Uterus (tissue), 2 donors: ENCODE measurements around the gene KLHL40.

Experiments
- POLR2A ChIP-seq, 2 donors: fragments of 450-650 bp; IDR thresholded peaks; one replicate each; pipeline ENCODE4 v1.6.1; 2016; ENCODE audit warnings: antibody characterized with exemption in 2 of 2, mild to moderate bottlenecking in 1 of 2, moderate library complexity in 1 of 2
- TF ChIP-seq, protein P1 (sequence below), 4 experiments: fragments of 200-600 bp in 2 of 4; fragments of 450-650 bp in 2 of 4; sonication (generic) in 2 of 4; IDR thresholded peaks; one replicate each; pipeline ENCODE4 v1.5.1; 2016 to 2019; ENCODE audit warnings: antibody characterized with exemption in 4 of 4, mild to moderate bottlenecking in 2 of 4, moderate library complexity in 1 of 4

DNA sequence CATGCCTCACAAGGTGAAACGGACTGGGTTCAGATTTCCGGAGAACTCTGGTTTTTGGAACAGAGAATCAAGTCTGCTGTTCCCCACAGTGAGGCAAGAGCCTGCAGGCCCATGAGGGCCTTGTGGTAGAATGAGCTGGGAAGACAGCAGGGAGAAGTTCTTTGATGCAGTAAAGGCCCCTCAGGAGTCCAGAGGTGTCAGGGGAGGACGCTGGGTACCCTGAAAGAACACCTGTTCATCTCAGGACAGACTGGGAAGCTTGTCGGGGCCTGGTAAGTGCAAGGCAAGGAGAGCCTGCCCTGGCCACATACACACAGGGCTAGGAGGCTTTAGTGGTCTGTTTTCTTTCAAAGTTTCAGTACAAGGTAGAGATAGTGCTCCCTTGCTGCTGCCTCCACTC lies 35.6 kb upstream of the KLHL40 start:
- TF ChIP-seq, protein P1, sequence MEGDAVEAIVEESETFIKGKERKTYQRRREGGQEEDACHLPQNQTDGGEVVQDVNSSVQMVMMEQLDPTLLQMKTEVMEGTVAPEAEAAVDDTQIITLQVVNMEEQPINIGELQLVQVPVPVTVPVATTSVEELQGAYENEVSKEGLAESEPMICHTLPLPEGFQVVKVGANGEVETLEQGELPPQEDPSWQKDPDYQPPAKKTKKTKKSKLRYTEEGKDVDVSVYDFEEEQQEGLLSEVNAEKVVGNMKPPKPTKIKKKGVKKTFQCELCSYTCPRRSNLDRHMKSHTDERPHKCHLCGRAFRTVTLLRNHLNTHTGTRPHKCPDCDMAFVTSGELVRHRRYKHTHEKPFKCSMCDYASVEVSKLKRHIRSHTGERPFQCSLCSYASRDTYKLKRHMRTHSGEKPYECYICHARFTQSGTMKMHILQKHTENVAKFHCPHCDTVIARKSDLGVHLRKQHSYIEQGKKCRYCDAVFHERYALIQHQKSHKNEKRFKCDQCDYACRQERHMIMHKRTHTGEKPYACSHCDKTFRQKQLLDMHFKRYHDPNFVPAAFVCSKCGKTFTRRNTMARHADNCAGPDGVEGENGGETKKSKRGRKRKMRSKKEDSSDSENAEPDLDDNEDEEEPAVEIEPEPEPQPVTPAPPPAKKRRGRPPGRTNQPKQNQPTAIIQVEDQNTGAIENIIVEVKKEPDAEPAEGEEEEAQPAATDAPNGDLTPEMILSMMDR (IDR thresholded peaks at IDR 0.05): no peak
- no peak for TF ChIP-seq POLR2A (IDR thresholded peaks at IDR 0.05)
